HG03575 (cell line): ENCODE data around the gene ATM.

ENCODE experiments used
- ATAC-seq: cut with Tn5 transposase; IDR thresholded peaks from one replicate; pipeline ENCODE4 v1.9.1; 2021; ENCODE audit not compliant: unreplicated experiment, insufficient number of reproducible peaks, low FRiP score; ENCODE audit errors: extremely low read depth

Gene ATM

GRCh38 chr11:108222574-108223347, at the start of gene ATM, which contains the start of gene NPAT:
TSS of gene ATM (plus strand) at chr11:108223067. CDS start at chr11:108227625, 4,558 bp downstream.
TSS of gene NPAT (minus strand) at chr11:108222638. CDS start at chr11:108222536, 102 bp downstream.
- ATAC-seq: peak; percentile 59

DNA sequence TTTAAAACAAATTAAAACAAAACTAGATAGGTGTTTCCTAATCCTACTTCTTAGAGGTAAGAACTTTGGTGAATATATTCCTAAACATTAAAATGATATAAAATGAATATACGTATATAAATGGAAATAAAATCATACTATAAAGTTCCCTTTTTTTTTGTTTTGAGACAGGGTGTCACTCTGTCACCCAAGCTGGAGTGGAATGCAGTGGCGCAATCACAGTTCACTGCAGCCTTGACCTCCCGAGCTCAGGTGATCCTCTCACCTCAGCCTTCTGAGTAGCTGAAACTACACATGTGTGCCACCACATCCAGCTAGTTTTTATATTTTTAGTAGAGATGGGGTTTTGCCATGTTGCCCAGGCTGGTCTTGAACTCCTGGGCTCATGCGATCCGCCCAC, 45.3 kb upstream of the ATM start:
- no peak for ATAC-seq

DNA sequence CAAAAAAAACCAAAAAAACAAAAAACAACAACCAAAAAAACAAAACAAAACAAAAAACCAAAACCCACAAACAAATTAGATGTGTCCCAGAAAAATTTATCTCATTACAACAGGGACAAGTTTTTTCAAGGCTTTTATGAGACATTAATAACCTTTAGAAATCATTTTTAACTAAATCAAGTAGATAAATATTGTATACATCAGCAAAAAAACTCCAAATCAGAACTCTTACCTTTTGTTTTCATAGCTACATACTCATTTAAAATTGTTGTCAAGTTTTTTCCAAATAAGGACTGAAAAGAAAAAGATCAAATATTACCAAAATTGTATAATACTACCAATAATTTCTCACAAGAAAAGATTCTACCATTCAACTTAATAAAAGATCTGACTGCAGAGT, 29.1 kb upstream of the ATM start:
- ATAC-seq: no peak

GRCh38 chr11:108196901-108197300, 26.0 kb upstream of the ATM start:
- no peak for ATAC-seq

DNA sequence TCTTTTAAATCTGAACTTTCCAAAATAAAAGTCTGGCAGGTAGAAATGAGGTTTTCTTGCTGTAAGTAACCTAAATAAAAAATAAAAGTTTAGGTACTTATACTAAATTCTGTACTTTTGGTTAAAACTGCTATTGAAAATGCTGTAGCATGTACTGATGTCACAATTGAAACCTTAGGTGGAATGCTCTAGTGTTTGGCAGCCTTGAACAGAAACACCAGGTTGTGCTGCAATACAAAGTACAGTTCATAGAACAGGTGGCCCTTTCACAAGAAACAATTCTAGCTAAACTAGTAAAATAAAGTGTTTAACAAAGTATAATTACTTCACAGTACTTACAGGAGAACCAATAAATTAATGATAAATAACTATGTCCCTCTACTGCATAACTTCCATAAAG, 25.5 kb upstream of the ATM start:
- no peak for ATAC-seq

GRCh38 chr11:108198833-108199232, 24.0 kb upstream of the ATM start:
- no peak for ATAC-seq

GRCh38 chr11:108199446-108200321, 23.2 kb upstream of the ATM start:
- peak; percentile 58 for ATAC-seq

GRCh38 chr11:108203075-108203474, 19.8 kb upstream of the ATM start:
- ATAC-seq: no peak

- ATAC-seq: no peak
Observed at GRCh38 chr11:108204376-108204775, 18.5 kb upstream of the ATM start.

- no peak for ATAC-seq
Observed at GRCh38 chr11:108204929-108205499, 17.9 kb upstream of the ATM start.

- no peak for ATAC-seq
Observed at GRCh38 chr11:108206171-108206570, 16.7 kb upstream of the ATM start.

DNA sequence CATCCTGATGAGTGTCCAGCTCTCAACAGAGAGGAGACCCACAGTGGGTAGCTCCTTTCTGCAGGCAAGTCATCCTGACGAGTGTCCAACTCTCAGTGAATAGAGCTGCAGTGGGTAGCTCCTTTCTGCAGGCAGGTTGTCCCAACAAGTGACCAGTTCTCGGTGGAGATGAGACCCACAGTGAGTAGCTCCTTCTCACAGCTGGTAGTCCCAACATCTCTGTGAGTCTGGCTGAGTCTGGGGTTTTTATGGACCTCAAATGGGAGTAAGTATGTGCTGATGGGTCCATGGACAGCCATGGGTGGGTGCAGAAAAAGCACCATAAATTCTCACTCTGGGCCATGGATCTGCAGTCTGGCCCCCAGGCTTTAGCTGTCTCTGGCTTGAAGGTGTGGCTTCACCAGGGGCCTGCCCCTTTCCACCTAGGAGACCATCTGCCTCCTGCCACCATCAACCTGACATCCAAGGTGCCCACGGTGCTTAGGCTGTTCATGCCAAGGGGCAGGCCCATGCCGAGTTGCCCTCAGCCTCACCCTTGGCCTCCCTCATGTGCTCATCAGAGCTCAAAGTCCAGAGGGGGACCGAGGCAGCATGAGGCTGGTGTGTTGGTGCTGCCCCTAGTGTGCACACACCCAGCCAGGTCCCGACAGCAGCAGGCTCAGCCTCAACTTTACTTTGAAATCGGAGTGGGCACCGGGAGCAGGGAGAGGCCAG, 15.7 kb upstream of the ATM start:
- no peak for ATAC-seq

GRCh38 chr11:108207683-108208060, 15.2 kb upstream of the ATM start:
- ATAC-seq: no peak

GRCh38 chr11:108210441-108210840, 12.4 kb upstream of the ATM start:
- no peak for ATAC-seq

DNA sequence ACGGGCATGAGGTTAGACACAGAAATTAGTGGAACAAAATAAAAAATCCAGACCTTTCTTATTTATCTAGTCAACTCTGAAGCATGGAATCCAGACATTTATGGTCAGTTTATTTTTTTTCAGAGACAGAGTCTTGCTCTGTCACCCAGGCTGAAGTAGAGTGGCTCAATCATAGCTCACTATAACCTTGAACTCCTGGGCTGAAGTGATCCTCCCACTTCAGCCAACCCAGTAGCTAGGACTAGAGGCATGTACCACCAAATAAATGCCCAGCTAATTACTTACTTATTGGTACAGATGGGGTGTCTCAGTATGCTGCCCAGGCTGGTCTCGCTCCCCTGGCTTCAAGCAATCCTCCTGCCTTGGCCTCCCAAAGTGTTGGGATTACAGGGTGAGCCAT, 9.1 kb upstream of the ATM start:
- ATAC-seq: no peak

DNA sequence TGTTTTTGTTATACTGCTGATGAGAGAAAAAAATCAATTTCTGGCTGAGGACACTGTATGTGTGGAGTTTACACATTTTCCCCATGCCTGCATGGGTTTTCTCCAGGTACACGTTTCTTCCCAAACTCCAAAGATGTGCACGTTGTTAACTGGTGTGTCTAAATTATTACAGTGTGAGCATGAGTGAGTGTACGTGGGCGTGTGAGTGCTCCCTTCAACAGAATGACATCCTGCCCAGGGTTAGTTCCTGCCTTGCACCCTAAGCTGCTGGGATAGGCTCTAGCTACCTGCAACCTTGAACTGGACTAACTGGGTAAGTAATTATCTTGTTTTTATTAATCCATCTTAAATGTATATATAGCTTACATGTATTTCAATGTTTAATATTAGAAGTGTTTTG, 5.9 kb upstream of the ATM start:
- ATAC-seq: no peak

DNA sequence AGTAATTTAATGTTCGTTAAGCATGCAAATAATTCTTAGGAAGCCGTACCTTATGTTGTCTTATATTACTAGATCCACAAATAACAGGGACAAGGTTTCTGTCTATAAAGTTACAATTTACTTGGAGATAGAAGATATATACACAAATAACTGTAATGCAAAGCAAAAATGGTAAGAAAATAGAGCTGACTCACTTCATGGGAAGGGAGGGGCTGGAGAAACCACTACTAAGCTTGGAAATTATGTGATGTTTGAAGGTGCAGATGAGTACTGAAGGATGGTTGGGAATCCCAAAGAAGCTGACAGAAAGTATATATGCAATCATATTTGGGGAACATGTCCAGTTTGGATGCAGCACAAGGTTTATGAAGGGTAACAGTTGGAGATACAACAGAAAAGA, 4.4 kb upstream of the ATM start:
- ATAC-seq: no peak

GRCh38 chr11:108218912-108219783, 3.7 kb upstream of the ATM start:
- ATAC-seq: no peak
